ENCODE results near the gene MINDY2. TPM values are rescaled to one million over a fixed set of nuclear protein-coding genes. Genes with fewer than 3 reads are reported as not detected.
"Not testable (repeated sequence)": the region's sequence is repeated elsewhere in the genome, so short reads cannot be mapped to it uniquely, and the experiment has no call there.

The MINDY2 gene
- total RNA-seq, 4 donors from 2014 or later = 17.2 to 62.1 (median 27.7) TPM

DNA sequence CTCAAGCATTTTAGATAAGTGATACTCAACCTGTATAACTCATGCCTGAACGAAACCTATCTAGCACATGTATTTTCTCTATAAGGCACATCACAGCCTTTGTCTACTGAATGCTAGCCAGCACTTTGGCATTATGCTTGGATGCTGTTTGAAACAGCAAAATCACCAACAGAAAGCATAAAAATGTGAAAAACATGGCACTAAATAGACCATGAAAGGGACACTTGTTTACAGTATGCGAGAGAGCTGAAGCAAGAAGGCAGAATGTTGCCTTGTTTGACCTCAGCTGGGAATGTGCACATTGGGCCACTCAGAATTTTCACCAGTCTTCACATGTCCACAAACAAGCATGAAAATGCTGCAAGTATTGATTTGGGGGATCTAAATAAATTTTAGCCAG is 59.5 kb downstream of the MINDY2 start:
- TF ChIP-seq, protein P1, sequence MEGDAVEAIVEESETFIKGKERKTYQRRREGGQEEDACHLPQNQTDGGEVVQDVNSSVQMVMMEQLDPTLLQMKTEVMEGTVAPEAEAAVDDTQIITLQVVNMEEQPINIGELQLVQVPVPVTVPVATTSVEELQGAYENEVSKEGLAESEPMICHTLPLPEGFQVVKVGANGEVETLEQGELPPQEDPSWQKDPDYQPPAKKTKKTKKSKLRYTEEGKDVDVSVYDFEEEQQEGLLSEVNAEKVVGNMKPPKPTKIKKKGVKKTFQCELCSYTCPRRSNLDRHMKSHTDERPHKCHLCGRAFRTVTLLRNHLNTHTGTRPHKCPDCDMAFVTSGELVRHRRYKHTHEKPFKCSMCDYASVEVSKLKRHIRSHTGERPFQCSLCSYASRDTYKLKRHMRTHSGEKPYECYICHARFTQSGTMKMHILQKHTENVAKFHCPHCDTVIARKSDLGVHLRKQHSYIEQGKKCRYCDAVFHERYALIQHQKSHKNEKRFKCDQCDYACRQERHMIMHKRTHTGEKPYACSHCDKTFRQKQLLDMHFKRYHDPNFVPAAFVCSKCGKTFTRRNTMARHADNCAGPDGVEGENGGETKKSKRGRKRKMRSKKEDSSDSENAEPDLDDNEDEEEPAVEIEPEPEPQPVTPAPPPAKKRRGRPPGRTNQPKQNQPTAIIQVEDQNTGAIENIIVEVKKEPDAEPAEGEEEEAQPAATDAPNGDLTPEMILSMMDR (IDR thresholded peaks at IDR 0.05) = no peak
- TF ChIP-seq POLR2A (IDR thresholded peaks at IDR 0.05) = no peak
- no peaks in the 10 kb centered on the region for H3K27me3 ChIP-seq
- no peaks in the 10 kb centered on the region for H3K36me3 ChIP-seq
- no peak overlapping the region for H3K4me3 ChIP-seq
- intact Hi-C loops (cut with DNase I; ENCODE audit: low total_unique reads) = no loop called here
- H3K4me1 ChIP-seq = no peaks in the 10 kb centered on the region
- no peak overlapping the region for H3K27ac ChIP-seq
- DNase-seq = no peak
- H3K9me3 ChIP-seq = no peaks in the 10 kb centered on the region

DNA sequence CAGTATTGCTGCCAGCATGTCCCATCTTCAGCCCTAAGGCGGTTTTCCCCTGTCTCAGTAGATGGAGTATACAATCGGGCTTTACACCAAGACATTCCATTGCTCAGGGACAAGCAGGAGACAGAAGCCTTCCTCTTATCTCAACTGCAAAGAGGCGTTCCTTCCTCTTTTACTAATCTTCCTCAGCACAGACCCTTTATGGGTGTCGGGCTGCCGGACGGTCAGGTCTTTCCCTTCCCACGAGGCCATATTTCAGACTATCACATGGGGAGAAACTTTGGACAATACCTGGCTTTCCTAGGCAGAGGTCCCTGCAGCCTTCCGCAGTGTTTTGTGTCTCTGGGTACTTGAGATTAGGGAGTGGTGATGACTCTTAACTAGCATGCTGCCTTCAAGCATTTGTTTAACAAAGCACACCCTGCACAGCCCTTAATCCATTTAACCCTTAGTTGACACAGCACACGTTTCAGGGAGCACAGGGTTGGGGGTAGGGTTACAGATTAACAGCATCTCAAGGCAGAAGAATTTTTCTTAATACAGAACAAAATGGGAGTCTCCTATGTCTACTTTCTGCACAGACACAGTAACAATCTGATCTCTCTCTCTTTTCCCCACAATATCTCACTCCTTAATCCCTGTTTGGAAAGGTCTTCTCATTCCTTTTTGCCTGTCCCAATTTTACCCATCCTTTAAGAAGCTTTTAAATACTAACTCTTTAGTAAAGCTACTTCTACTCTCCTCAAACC is 62.8 kb downstream of the MINDY2 start:
- intact Hi-C loops (cut with DNase I; ENCODE audit: low total_unique reads) = not testable (repeated sequence)

GRCh38 chr15:58839485-58839884 is 68.4 kb downstream of the MINDY2 start:
- TF ChIP-seq, protein P1 (IDR thresholded peaks at IDR 0.05) = no peak
- TF ChIP-seq POLR2A (IDR thresholded peaks at IDR 0.05) = no peak
- H3K27ac ChIP-seq = no peak overlapping the region
- H3K4me3 ChIP-seq = no peak overlapping the region
- no peaks in the 10 kb centered on the region for H3K36me3 ChIP-seq
- no peak for DNase-seq
- H3K9me3 ChIP-seq = no peaks in the 10 kb centered on the region
- no peaks in the 10 kb centered on the region for H3K4me1 ChIP-seq
- no peaks in the 10 kb centered on the region for H3K27me3 ChIP-seq
- intact Hi-C loops (cut with DNase I; ENCODE audit: low total_unique reads) = no loop called here

More for the DNA sequence above, 62.8 kb downstream of the MINDY2 start:
- H3K36me3 ChIP-seq, H3K27me3 ChIP-seq, H3K4me3 ChIP-seq, DNase-seq, H3K9me3 ChIP-seq, H3K27ac ChIP-seq, H3K4me1 ChIP-seq: not testable (repeated sequence)

DNA sequence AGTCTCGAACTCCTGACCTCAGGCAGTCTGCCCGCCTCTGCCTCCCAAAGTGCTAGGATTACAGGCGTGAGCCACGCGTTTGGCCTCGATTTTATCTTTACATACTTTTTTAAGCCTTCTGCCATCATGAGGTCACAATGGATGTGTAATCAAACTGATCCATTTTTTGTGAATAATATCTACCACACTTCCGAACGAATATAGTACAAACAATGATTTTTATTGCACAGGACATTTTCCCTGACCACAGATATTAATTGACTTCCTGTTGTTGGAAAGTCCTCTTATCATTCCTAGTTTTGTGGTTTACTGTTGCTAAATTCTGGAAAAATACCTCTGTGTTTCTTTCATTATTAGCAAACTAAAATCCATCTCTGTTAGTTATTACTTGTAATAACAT is 68.9 kb downstream of the MINDY2 start:
- H3K4me3 ChIP-seq = no peak overlapping the region
- H3K9me3 ChIP-seq = no peaks in the 10 kb centered on the region
- no peaks in the 10 kb centered on the region for H3K4me1 ChIP-seq
- no peak for TF ChIP-seq POLR2A (IDR thresholded peaks at IDR 0.05)
- TF ChIP-seq, protein P1 (IDR thresholded peaks at IDR 0.05) = no peak
- no peak for DNase-seq
- intact Hi-C loops (cut with DNase I; ENCODE audit: low total_unique reads) = no loop called here
- no peaks in the 10 kb centered on the region for H3K27me3 ChIP-seq
- no peaks in the 10 kb centered on the region for H3K36me3 ChIP-seq
- H3K27ac ChIP-seq = no peak overlapping the region

DNA sequence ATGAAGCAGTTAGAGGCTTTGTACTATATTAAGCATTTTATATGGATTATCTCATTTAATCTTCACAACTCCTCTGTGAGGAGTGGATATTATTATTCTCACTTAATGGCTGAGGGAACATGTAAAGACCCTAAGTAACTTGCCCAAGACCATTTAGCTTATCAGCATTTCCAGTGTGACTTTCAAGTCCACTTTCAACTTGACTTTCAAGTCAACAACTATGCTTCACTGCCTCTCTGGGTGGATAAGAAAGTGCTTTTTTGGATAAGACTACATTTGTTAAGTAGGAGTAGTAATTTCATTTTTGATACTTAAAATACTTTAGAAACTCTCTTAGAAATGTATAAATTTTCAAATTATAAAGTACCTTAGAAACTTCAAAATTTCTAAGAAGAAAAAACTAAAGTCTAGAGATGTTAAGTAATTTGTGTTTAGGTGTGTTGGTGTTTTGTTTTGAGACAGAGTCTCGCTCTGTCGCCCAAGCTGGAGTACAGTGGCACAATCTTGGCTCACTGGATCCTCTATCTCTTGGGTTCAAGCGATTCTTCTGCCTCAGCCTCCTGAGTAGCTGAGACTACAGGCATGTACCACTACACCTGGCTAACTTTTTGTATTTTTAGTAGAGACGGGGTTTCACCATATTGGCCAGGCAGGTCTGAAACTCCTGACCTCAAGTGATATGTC is 71.8 kb downstream of the MINDY2 start:
- no peak for TF ChIP-seq POLR2A (IDR thresholded peaks at IDR 0.05)
- TF ChIP-seq, protein P1 (IDR thresholded peaks at IDR 0.05) = no peak
- intact Hi-C loops (cut with DNase I; ENCODE audit: low total_unique reads) = no loop called here
- H3K27ac ChIP-seq = no peak overlapping the region

GRCh38 chr15:58851205-58851604 is 80.1 kb downstream of the MINDY2 start:
- H3K27me3 ChIP-seq; H3K4me1 ChIP-seq; H3K9me3 ChIP-seq; H3K27ac ChIP-seq; intact Hi-C loops (cut with DNase I; ENCODE audit: low total_unique reads); DNase-seq; H3K4me3 ChIP-seq; H3K36me3 ChIP-seq: not testable (repeated sequence)

More for the DNA sequence above, 71.8 kb downstream of the MINDY2 start:
- Histone ChIP-seq H3K9me3 (no peaks in the 10 kb centered on the region), H3K36me3 (no peaks in the 10 kb centered on the region), H3K4me3 (no peak overlapping the region), H3K27me3 (no peaks in the 10 kb centered on the region), H3K4me1 (no peaks in the 10 kb centered on the region)
- DNase-seq = no peak
